PC-9 (cell line): ENCODE results near the gene ANKFY1. TPM values are rescaled to one million over a fixed set of nuclear protein-coding genes. Genes with fewer than 3 reads are reported as not detected.

Experiments used
- BruUV-seq: library from RNA; stranded (reverse); fragments of 400-500 nt; replicated peaks from 2 replicates; lab custom pipeline; 2021; lab: Mats Ljungman, UMichigan
- CTCF ChIA-PET: fragments of 300-600 bp; sonication (Branson Sonifier 250); formaldehyde crosslinking; loops from one replicate; lab custom pipeline; 2022; ENCODE audit warnings: antibody characterized with exemption; lab: Charles Lee
- POLR2A ChIA-PET: fragments of 300-600 bp; sonication (Branson Sonifier 250); formaldehyde crosslinking; loops from one replicate; lab custom pipeline; 2022; ENCODE audit warnings: antibody characterized with exemption; ENCODE audit not compliant: unreplicated experiment; lab: Charles Lee
- DNase-seq, 2 experiments: peaks; one replicate each; pipeline versions ENCODE4 v3.0.0 to v3.0.0-alpha.2; 2015 to 2022; ENCODE audit warnings: mixed read lengths in 1 of 2
- H2AFZ ChIP-seq: fragments of 200-600 bp; sonication (generic); 2 replicates; pipeline ENCODE4 v1.8.1; 2017; ENCODE audit warnings: antibody characterized with exemption
- H3F3A ChIP-seq: fragments of 200-600 bp; sonication (generic); 2 replicates; pipeline ENCODE4 v1.8.1; 2017; ENCODE audit warnings: antibody characterized with exemption, mild to moderate bottlenecking, low read depth; ENCODE audit not compliant: insufficient read depth
- H3K27ac ChIP-seq: fragments of 200-600 bp; sonication (generic); 2 replicates; pipeline ENCODE4 v1.6.1; 2016; ENCODE audit warnings: mixed run types
- H3K27me3 ChIP-seq: fragments of 200-600 bp; sonication (generic); 2 replicates; pipeline ENCODE4 v1.6.1; 2016; ENCODE audit warnings: low read depth, mixed run types; ENCODE audit not compliant: insufficient read depth
- H3K36me3 ChIP-seq: fragments of 200-600 bp; sonication (generic); 2 replicates; pipeline ENCODE4 v1.6.1; 2016; ENCODE audit warnings: low read depth, mixed run types
- H3K4me1 ChIP-seq: fragments of 200-600 bp; sonication (generic); replicated peaks from 2 replicates; pipeline ENCODE4 v1.6.1; 2016; ENCODE audit warnings: mixed run types; ENCODE audit not compliant: insufficient read depth
- H3K4me2 ChIP-seq: fragments of 200-600 bp; sonication (generic); 2 replicates; pipeline ENCODE4 v1.6.1; 2017; ENCODE audit warnings: mixed run types
- H3K4me3 ChIP-seq: fragments of 200-600 bp; sonication (generic); 2 replicates; pipeline ENCODE4 v1.6.1; 2016; ENCODE audit warnings: mixed run types
- H3K79me2 ChIP-seq: fragments of 200-600 bp; sonication (generic); 2 replicates; pipeline ENCODE4 v1.6.1; 2017; ENCODE audit warnings: low read depth, mixed run types
- H3K9me2 ChIP-seq: fragments of 200-600 bp; sonication (generic); 2 replicates; pipeline ENCODE4 v1.8.1; 2017; ENCODE audit warnings: mild to moderate bottlenecking; ENCODE audit not compliant: insufficient read depth
- H3K9me3 ChIP-seq: fragments of 200-600 bp; sonication (generic); 2 replicates; pipeline ENCODE4 v1.8.1; 2016; ENCODE audit warnings: low read depth; ENCODE audit not compliant: insufficient read depth
- H4K20me1 ChIP-seq: fragments of 200-600 bp; sonication (generic); 2 replicates; pipeline ENCODE4 v1.8.1; 2017; ENCODE audit not compliant: insufficient read depth
- CTCF ChIP-seq: fragments of 200-600 bp; sonication (generic); conservative IDR thresholded peaks from 2 replicates; pipeline ENCODE4 v1.6.1; 2017; ENCODE audit warnings: mixed run types, antibody characterized with exemption, mild to moderate bottlenecking, moderate library complexity
- EZH2 ChIP-seq: fragments of 200-600 bp; sonication (generic); IDR thresholded peaks from 2 replicates; pipeline ENCODE4 v1.8.0; 2017; ENCODE audit warnings: antibody characterized with exemption, low read depth
- intact Hi-C: fragments of 100-400 bp; cut with micrococcal nuclease; formaldehyde crosslinking; loops from one replicate; pipeline ENCODE4 v1.10.0; 2022; ENCODE audit not compliant: unreplicated experiment
- total RNA-seq: library from RNA; stranded (reverse); gene quantifications from 2 replicates; pipeline ENCODE4 v1.2.3, GENCODE V29; 2021

Gene ANKFY1
- total RNA-seq, 1 experiment from 2014 or later = 63.9 TPM

- Histone ChIP-seq H2AFZ (no peak overlapping the region), H3K27ac (no peak overlapping the region), H3K9me2 (no peaks in the 10 kb centered on the region), H3K79me2 (no peaks in the 10 kb centered on the region), H4K20me1 (peaks cover 9% of the 10 kb centered on the region), H3K4me1 (no peaks in the 10 kb centered on the region), H3K27me3 (no peaks in the 10 kb centered on the region), H3K9me3 (no peaks in the 10 kb centered on the region), H3F3A (peaks cover 5% of the 10 kb centered on the region), H3K4me2 (no peak overlapping the region), H3K36me3 (peaks cover 16% of the 10 kb centered on the region), H3K4me3 (no peak overlapping the region)
- intact Hi-C loops = no loop called here
- ChIA-PET POLR2A (interaction anchor here (0.6 kb wide), 1 partner anchor 39 kb away, joined by 5 read pairs; no protein-coding TSS in a partner anchor), CTCF (interaction anchor here (0.6 to 0.9 kb wide), 2 partner anchors 66 to 1007 kb away, joined by 4 to 12 read pairs; no protein-coding TSS in a partner anchor)
- DNase-seq = no peak
- TF ChIP-seq EZH2 (no peak), CTCF (no peak)
- no TSS peak for BruUV-seq
Measured at GRCh38 chr17:4201226-4201625, 62.6 kb downstream of the ANKFY1 start.

- no peak overlapping the region for H3K4me3 ChIP-seq
Measured at GRCh38 chr17:4199818-4200402, 63.9 kb downstream of the ANKFY1 start.

GRCh38 chr17:4198995-4199394, 64.8 kb downstream of the ANKFY1 start:
- no peak overlapping the region for H3K4me2 ChIP-seq
- H3K4me3 ChIP-seq = no peak overlapping the region
- CTCF ChIA-PET = interaction anchor here (1.3 kb wide), 1 partner anchor 216 kb away, joined by 4 read pairs; no protein-coding TSS in a partner anchor
- no peak for TF ChIP-seq CTCF
- TF ChIP-seq EZH2 = no peak
- no peaks in the 10 kb centered on the region for H3K9me2 ChIP-seq
- POLR2A ChIA-PET = interaction anchor here (0.7 kb wide), 1 partner anchor 143 kb away, joined by 4 read pairs; no protein-coding TSS in a partner anchor
- H3F3A ChIP-seq = peaks cover 5% of the 10 kb centered on the region
- H2AFZ ChIP-seq = no peak overlapping the region
- H3K27ac ChIP-seq = no peak overlapping the region
- peaks cover 9% of the 10 kb centered on the region; the same call in 1 of the 2 replicates for H4K20me1 ChIP-seq
- no peaks in the 10 kb centered on the region for H3K4me1 ChIP-seq
- no TSS peak for BruUV-seq
- peaks cover 16% of the 10 kb centered on the region; the same call in 1 of the 2 replicates for H3K36me3 ChIP-seq
- no peaks in the 10 kb centered on the region for H3K27me3 ChIP-seq
- DNase-seq = no peak
- no peaks in the 10 kb centered on the region for H3K79me2 ChIP-seq
- no peaks in the 10 kb centered on the region for H3K9me3 ChIP-seq
- intact Hi-C loops = no loop called here

More at GRCh38 chr17:4199818-4200402, 63.9 kb downstream of the ANKFY1 start:
- Histone ChIP-seq H3K36me3 (peaks cover 17% of the 10 kb centered on the region; the same call in 1 of the 2 replicates), H4K20me1 (peaks cover 9% of the 10 kb centered on the region; the same call in 1 of the 2 replicates), H3K4me1 (no peaks in the 10 kb centered on the region), H3K79me2 (no peaks in the 10 kb centered on the region), H3K27me3 (no peaks in the 10 kb centered on the region), H2AFZ (no peak overlapping the region), H3F3A (peaks cover 5% of the 10 kb centered on the region), H3K9me2 (no peaks in the 10 kb centered on the region), H3K27ac (no peak overlapping the region), H3K4me2 (no peak overlapping the region), H3K9me3 (no peaks in the 10 kb centered on the region)
- DNase-seq = peak in 1 of 2 experiments; percentile 19
- peak; percentile 89 for TF ChIP-seq CTCF
- no peak for TF ChIP-seq EZH2
- intact Hi-C loops = loop anchor here (1.0 kb wide), 1 partner anchor 213 kb away; no protein-coding TSS in a partner anchor
- POLR2A ChIA-PET = interaction anchor here (0.5 to 0.8 kb wide), 9 partner anchors 17 to 1544 kb away, joined by 3 to 17 read pairs (median 4); partner anchors contain the start of genes CTNS and ZZEF1
- CTCF ChIA-PET = interaction anchor here (0.6 to 1.4 kb wide), 13 partner anchors 10 to 519 kb away, joined by 3 to 15 read pairs (median 4); partner anchors contain the start of gene CYB5D2
- BruUV-seq = no TSS peak
